ENCODE results near the gene MAJIN. TPM values are rescaled to one million over a fixed set of nuclear protein-coding genes. Genes with fewer than 3 reads are reported as not detected.

Gene MAJIN
- total RNA-seq, 3 donors from 2014 or later (not counting 1 experiment from before 2014, with no cell fraction given): not detected

GRCh38 chr11:64925536-64926436, 46.1 kb downstream of the MAJIN start:
- Mint-ChIP-seq H3K36me3 (no peaks in the 10 kb centered on the region), H3K4me1 (peaks cover 5 to 23% of the 10 kb centered on the region in 2 donors), H3K4me3 (peak overlapping the region; percentile 97), H3K9me3 (no peaks in the 10 kb centered on the region), H3K27me3 (ENCODE audit: low read depth in 2 of 2) (no peaks in the 10 kb centered on the region), H3K27ac (peak overlapping the region in 1 of 2 donors; percentile 99)
- WGBS (ENCODE audit: insufficient coverage): 90% methylated on average over 23 of the region's 24 CpGs
- no peaks in the 10 kb centered on the region for H3K27me3 ChIP-seq (ENCODE audit: control insufficient read depth, insufficient read depth, low read length)
- no peak overlapping the region for H3K27ac ChIP-seq (ENCODE audit: low read length)
- DNase-seq (no peak), ATAC-seq (no peak)
- peaks cover 25% of the 10 kb centered on the region for H3K4me1 ChIP-seq (ENCODE audit: control insufficient read depth, insufficient read depth, low read length)
- H3K4me3 ChIP-seq (ENCODE audit: low read length): no peak overlapping the region
- no peaks in the 10 kb centered on the region for H3K9me3 ChIP-seq (ENCODE audit: control insufficient read depth, insufficient read depth, low read length)
- TF ChIP-seq, protein P1, sequence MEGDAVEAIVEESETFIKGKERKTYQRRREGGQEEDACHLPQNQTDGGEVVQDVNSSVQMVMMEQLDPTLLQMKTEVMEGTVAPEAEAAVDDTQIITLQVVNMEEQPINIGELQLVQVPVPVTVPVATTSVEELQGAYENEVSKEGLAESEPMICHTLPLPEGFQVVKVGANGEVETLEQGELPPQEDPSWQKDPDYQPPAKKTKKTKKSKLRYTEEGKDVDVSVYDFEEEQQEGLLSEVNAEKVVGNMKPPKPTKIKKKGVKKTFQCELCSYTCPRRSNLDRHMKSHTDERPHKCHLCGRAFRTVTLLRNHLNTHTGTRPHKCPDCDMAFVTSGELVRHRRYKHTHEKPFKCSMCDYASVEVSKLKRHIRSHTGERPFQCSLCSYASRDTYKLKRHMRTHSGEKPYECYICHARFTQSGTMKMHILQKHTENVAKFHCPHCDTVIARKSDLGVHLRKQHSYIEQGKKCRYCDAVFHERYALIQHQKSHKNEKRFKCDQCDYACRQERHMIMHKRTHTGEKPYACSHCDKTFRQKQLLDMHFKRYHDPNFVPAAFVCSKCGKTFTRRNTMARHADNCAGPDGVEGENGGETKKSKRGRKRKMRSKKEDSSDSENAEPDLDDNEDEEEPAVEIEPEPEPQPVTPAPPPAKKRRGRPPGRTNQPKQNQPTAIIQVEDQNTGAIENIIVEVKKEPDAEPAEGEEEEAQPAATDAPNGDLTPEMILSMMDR (IDR thresholded peaks at IDR 0.05): no peak
- intact Hi-C loops (cut with micrococcal nuclease): no loop called here
- peaks cover 6% of the 10 kb centered on the region for H3K36me3 ChIP-seq (ENCODE audit: control insufficient read depth, insufficient read depth, low read length)

- H3K27ac ChIP-seq (ENCODE audit: low read length): no peak overlapping the region
- no peaks in the 10 kb centered on the region for H3K36me3 Mint-ChIP-seq
- H3K4me1 ChIP-seq (ENCODE audit: control insufficient read depth, insufficient read depth, low read length): peaks cover 25% of the 10 kb centered on the region
- TF ChIP-seq, protein P1 (IDR thresholded peaks at IDR 0.05): no peak
- H3K4me3 ChIP-seq (ENCODE audit: low read length): peak overlapping the region; percentile 53
- WGBS (ENCODE audit: insufficient coverage): 4% methylated on average over 24 of the region's 24 CpGs
- H3K9me3 Mint-ChIP-seq: no peaks in the 10 kb centered on the region
- no peaks in the 10 kb centered on the region for H3K27me3 ChIP-seq (ENCODE audit: control insufficient read depth, insufficient read depth, low read length)
- H3K27ac Mint-ChIP-seq: peak overlapping the region; percentile 95 to 99
- peaks cover 5 to 23% of the 10 kb centered on the region in 2 donors for H3K4me1 Mint-ChIP-seq
- H3K36me3 ChIP-seq (ENCODE audit: control insufficient read depth, insufficient read depth, low read length): peaks cover 2% of the 10 kb centered on the region
- ATAC-seq (peak in 1 of 3 donors; percentile 1), DNase-seq (no peak)
- H3K4me3 Mint-ChIP-seq: peak overlapping the region; percentile 97
- no peaks in the 10 kb centered on the region for H3K9me3 ChIP-seq (ENCODE audit: control insufficient read depth, insufficient read depth, low read length)
- no peaks in the 10 kb centered on the region for H3K27me3 Mint-ChIP-seq (ENCODE audit: low read depth in 2 of 2)
- intact Hi-C loops (cut with micrococcal nuclease): no loop called here
Observed at GRCh38 chr11:64924910-64925284, 47.0 kb downstream of the MAJIN start.

GRCh38 chr11:64923944-64924909, 47.7 kb downstream of the MAJIN start, which contains the start of gene PPP2R5B:
TSS of gene PPP2R5B (plus strand) at chr11:64924689. CDS start at chr11:64925735, 1,046 bp downstream.
- peak; percentile 91 to 97 (median 91) for ATAC-seq
- peak; percentile 83 to 93 for DNase-seq
- intact Hi-C loops (cut with micrococcal nuclease): no loop called here
- no peaks in the 10 kb centered on the region for H3K36me3 Mint-ChIP-seq
- Histone ChIP-seq H3K27ac (ENCODE audit: low read length) (peak within 1 kb of the TSS; percentile 80), H3K4me1 (ENCODE audit: control insufficient read depth, insufficient read depth, low read length) (peaks cover 25% of the 10 kb centered on the region), H3K27me3 (ENCODE audit: control insufficient read depth, insufficient read depth, low read length) (no peaks in the 10 kb centered on the region), H3K36me3 (ENCODE audit: control insufficient read depth, insufficient read depth, low read length) (peaks cover 2% of the 10 kb centered on the region), H3K9me3 (ENCODE audit: control insufficient read depth, insufficient read depth, low read length) (no peaks in the 10 kb centered on the region), H3K4me3 (ENCODE audit: low read length) (peak within 1 kb of the TSS; percentile 53)
- WGBS (ENCODE audit: insufficient coverage): 2% methylated on average over 47 of the region's 47 CpGs
- H3K9me3 Mint-ChIP-seq: no peaks in the 10 kb centered on the region
- H3K27ac Mint-ChIP-seq: peak within 1 kb of the TSS; percentile 95 to 99
- TF ChIP-seq, protein P1 (IDR thresholded peaks at IDR 0.05): no peak
- H3K27me3 Mint-ChIP-seq (ENCODE audit: low read depth in 2 of 2): no peaks in the 10 kb centered on the region
- H3K4me1 Mint-ChIP-seq: peaks cover 5 to 23% of the 10 kb centered on the region in 2 donors
- H3K4me3 Mint-ChIP-seq: peak within 1 kb of the TSS; percentile 97
